Prostate gland (tissue), 2 donors: ENCODE measurements around the gene WDR86.

Experiments used
- CTCF ChIP-seq, 4 experiments: fragments of 200-600 bp in 2 of 4; fragments of 450-650 bp in 2 of 4; sonication (generic) in 2 of 4; IDR thresholded peaks; 1 replicate in 3 of 4; 2 replicates in 1 of 4; pipeline ENCODE4 v1.5.1; 2016 to 2019; ENCODE audit warnings: antibody characterized with exemption in 4 of 4, mild to moderate bottlenecking in 2 of 4, moderate library complexity in 2 of 4
- POLR2AphosphoS5 ChIP-seq: sonication (generic); formaldehyde crosslinking; IDR thresholded peaks from one replicate; pipeline ENCODE4 v1.6.1; 2017; ENCODE audit warnings: antibody characterized with exemption

- TF ChIP-seq POLR2AphosphoS5 (no peak), CTCF (IDR thresholded peaks at IDR 0.05) (no peak)
These were observed 7.1 kb upstream of the WDR86 start for GRCh38 chr7:151416941-151417315.
